ENCODE data around the gene SYPL1. TPM values are rescaled to one million over a fixed set of nuclear protein-coding genes. Genes with fewer than 3 reads are reported as not detected.

Gene SYPL1
- total RNA-seq, 1 donor from 2014 or later: 47.2 TPM

DNA sequence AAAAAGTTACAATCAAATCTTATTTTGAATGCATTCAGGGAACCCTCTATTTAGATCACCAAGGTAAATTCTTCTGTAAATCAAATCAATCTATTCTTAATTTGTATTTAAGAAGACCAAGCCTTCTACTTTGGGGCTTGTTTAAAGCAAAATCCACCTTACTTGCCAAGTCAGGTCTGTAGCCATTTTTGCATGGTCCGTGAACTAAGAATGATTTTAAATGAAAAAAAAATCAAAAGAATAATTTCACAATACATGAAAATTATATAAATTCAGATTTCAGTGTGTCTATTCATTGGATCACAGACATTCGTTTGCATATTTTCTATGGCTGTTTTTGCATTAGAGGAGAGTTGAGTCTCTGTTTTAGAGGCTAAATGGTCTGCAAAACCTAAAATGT is 59.4 kb downstream of the SYPL1 start:
- DNase-seq (ENCODE audit: low spot score): no peak

DNA sequence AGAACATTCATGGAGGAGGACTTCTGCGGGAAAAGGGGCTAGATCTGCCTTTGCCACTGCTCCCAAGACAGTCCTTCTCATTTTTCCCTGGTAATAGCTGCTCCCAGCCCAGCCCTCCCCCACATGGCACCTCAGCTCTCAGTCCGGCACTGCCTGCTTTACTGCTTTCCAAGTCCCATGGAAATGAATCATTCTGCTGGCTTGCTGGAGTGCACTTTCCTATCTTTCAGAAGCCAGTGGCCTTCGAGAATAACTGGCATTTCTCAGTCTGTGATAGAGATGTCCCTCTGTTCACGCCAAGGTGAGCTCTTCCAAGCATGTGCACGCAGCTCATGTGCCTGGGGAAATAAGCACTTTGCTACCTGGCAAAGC is 61.4 kb downstream of the SYPL1 start:
- peak; percentile 61 for DNase-seq (ENCODE audit: low spot score)

DNA sequence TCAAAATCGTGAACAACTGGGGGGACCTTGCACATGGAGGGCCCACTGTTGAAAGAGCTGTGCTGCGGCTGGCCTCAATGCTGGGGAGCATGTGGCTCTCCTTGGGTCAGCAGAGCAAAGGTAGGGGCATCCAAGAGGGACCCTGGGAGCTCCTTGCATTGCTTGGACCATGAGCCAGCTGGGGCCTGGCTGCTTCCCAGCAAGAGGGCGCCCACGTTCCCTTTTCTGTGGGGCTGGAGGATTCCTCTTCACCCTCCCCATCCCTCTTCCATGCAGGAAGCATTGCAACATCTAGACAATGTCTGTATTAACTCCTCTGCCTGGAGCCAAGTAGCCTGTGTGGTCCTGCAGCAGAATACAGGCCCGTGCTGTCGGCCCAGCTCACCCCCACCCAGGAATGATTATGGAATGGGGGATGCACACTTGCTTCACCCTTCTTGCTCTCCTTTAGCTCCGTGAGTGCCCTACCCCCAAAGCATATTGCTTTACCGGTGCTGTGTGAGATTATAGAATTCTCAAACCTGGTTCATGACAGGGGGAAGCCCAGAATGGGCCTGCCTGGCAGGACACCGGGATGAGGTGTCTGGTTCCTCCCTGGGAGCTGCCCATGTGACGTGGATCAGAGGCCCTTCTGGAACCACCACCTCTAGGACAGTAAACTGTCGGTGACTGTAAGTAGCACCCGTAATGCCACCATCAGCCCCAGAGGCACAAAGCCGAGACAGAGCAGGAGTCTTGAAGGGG is 61.9 kb downstream of the SYPL1 start:
- peak; percentile 52 for DNase-seq (ENCODE audit: low spot score)

DNA sequence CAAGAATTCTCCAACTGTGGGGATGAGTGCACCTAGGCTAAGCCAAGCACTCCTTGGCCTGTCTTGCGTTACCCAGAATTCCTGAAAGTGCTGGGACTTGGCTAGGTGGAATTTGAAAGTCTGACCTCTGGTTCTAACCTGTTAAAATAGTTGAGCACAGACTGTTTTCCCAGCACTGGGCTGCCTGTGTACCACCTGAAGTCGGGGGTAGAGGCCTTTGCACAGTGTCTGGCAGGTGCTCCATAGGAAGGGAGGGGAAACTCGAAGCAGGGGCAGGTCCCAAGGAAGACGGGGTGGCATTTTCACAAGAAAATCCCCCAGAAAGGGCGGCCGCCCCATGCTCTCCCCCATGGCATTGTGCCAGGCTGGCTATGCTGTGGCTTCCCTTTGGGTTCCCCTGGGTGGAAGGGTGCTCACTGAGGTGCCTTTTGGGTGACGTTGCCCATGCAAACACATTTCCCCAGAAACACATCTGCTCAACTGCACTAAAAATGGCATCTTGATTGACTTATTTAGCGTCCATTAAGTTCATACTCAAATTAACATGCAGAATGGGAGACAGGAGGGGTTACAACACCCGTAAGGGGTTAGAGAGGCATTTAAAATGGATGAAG is 62.9 kb downstream of the SYPL1 start:
- DNase-seq (ENCODE audit: low spot score): no peak

DNA sequence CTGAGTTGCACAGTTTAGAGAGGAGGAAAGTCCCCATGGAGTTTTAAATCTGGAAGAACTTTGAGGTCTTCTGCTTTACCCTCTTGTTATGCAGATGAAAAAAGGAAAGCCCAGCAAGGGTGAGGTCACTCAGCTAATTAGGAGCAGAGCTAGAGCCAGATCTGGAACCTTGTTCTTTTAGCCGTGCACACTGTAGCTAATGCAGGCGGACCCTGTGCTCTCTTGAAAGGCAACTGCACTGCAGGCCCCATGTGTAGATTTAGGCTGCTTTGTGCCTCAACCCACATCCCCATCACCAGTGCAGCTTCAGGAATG is 63.4 kb downstream of the SYPL1 start:
- no peak for DNase-seq (ENCODE audit: low spot score)

DNA sequence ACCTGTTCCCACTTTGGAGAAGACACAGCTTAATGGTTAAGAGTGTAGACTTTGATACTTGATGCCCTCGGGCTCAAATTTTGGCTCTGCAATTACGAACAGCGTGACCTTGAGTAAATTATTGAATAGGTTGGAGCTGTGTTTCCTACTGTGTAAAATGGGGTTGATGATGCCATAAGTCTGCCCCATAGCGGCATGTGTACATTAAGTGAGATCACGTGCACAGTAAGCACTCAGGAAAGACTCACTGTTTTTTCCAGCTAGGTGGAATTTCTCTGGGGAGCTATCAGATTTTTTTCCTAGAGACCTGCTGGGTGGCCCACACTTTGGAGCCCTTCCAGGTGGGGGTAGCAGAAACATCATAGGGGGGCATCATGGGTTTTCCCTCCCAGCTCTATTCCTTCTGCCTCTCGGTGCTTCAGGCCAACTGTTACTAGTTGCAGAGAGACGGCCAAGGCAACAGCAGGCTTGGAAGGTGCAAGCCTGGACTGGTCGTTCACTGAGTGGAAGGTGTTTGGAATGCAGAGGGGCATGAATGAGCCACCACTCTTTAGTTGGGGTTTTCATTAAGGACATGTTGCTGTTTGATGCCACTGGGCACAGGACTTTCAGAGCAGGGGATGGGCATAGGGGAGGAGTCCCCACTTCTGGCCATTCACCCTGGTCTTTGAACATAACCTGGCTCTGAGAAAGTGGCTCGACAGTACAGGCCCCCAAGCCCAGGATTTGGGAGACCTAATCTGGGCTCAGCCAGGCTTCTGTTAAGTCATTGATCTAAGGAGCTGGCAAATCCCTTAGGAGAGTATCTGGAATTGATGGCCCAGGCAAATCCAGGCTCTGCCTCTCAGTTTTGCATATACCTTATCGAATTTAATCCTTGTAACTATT is 64.0 kb downstream of the SYPL1 start:
- peak; percentile 54 for DNase-seq (ENCODE audit: low spot score)

DNA sequence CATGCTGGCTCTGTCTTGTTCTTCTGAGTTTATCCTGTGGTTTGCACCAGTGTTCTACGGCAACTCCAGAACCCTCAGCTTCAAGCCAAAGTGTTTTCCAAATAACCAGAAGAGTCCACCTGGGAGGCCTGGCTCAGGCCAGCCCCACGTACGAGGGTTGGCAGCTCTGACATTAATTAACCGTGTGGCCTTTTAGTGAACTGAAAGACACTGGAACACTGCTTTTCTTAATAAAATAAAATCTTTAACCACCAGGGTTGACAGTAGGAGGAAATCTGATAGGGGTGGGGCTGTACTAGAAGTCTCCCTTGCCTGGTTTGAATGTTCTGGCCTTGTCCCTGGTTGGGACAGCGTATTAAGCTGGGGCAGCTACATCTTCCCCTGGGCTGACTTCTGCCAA is 64.9 kb downstream of the SYPL1 start:
- DNase-seq (ENCODE audit: low spot score): no peak

DNA sequence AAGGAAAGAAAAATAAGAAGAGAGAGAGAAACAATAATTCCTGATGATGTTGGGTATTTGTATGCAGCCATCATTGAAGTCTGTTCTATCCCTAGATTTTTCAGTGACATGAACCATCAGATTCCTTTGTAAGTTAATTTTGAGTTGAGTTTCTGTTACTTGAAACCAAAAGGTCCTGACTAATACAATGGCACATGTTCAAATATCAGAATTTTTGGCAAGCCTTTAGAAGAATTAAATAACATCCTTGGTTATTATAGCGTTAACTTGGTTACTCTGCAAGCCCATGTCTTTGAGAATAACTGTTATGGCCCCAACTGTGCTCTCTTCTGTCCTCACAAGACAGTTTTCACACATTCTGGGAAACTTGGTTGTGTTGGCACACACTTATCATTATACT is 66.5 kb downstream of the SYPL1 start:
- no peak for DNase-seq (ENCODE audit: low spot score)

DNA sequence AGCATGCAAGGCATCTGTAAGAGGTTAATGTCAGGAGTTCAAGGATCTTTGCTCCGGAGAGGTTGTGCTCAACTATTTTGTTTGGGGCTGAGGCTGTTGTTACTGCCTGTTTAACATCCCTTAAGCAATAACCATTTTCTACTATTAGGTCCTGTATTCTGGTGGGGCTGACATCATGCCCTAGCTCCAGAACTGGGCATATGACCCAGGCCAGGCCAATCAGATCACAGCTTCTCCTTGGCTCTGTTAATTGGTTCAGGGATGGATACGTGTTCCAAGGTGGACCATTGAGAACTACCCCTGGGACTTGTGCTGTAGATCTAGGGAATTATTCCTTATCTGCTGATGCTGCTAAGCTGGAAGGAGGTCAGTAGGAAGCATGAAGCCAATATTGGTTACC is 67.0 kb downstream of the SYPL1 start:
- DNase-seq (ENCODE audit: low spot score): no peak

DNA sequence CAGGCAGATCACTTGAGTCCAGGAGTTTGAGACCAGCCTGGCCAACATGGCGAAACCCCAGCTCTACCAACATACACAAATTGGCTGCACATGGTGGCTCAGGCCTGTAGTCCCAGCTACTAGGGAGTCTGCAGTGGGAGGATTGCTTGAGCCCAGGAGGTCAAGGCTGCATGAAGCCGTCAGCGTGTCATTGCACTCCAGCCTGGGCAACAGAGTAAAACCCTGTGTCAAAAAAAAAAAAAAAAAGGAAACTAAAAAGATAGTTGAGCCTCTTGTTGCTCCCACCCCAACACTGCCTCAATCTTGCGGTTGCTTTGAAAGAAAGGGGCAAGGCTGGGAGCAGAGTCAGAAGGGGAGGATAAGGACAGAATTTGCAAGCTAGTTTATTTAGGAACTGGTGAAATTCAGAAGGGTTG is 69.9 kb downstream of the SYPL1 start:
- DNase-seq (ENCODE audit: low spot score): peak; percentile 26

DNA sequence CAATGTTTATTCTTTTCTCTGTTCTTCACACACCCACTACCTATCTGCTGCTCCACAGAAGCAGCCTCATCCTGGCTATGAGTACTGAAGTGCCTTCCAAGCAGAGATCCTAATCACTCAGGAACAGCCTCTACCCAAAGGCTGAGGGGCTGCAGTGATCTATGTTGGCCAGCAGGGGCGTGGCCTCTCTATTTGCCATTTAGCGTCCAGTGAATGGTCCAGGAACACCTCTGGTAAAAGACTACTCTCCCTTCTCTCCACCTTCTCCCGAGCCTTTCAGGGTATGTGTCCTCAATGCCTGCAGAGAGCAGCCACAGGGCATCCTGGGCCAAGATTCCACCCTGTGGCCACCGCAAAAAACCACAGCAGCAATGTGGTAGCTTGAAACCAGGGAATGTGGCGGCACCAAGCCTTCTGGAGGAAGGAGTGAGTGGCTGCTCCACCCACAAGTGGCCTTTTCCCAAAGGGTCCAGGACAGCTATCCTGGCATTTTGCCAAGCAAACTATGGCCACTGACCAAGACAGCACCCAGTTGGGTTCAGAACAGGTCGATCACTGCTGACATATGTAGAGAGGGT is 70.9 kb downstream of the SYPL1 start:
- DNase-seq (ENCODE audit: low spot score): no peak

Other genes starting within 250 kb of the SYPL1 start
- 4.8 TPM for gene ATXN7L1, start 235.7 kb downstream of the SYPL1 start, total RNA-seq (ENCODE audit: insufficient read depth, low replicate concordance)
- gene CDHR3, start 149.0 kb downstream of the SYPL1 start, total RNA-seq (ENCODE audit: insufficient read depth, low replicate concordance): 1.7 TPM
- 176 TPM for gene NAMPT, start 172.7 kb upstream of the SYPL1 start, total RNA-seq (ENCODE audit: insufficient read depth, low replicate concordance)